ENCODE results near the gene FRRS1L. TPM values are rescaled to one million over a fixed set of nuclear protein-coding genes. Genes with fewer than 3 reads are reported as not detected.
"Not testable (repeated sequence)": the region's sequence is repeated elsewhere in the genome, so short reads cannot be mapped to it uniquely, and the experiment has no call there.

The FRRS1L gene
- total RNA-seq, 1 donor from 2014 or later: 1.0 TPM

DNA sequence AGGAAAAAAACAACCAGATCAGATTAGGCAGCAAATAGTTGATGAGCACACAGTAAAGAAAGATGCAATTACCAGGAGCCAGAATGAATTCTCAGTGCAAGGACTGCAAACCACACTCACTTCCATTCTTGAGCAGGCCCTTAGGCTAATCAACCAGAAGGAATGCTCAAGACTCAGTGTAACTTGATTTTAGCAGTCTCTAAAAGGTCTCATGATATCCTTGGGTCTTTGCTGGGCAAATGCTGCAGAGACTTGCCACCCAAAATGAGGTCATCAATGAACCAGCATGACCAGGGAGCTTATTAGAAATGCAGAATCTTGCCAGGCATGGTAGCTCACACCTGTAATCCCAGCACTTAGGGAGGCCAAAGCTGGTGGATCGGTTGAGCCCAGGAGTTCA lies 27.2 kb downstream of the FRRS1L start:
- Histone ChIP-seq H3K27ac (ENCODE audit: low read depth, low read length) (no peak overlapping the region), H3K4me3 (ENCODE audit: low read length in 3 of 3) (no peak overlapping the region)

DNA sequence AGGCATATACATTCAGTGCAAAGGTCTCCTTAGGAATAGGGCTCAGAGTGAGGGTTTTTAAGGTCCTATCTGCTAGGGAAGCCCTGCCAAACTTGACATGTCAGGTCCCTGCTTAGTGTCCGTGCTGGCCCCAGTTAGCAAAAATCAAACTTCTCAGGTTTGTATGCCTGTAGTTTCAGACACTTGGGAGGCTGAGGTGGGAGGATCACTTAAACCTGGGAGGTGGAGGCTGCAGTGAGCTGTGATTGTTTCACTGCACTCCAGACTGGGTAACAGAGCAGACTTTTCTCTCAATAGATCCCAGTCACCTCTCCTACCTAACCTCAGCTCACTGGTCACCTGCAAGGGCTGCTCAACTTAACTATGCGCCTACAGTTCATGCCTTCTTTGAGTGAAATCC lies 28.6 kb downstream of the FRRS1L start:
- H3K4me1 ChIP-seq (ENCODE audit: control insufficient read depth in 3 of 3, insufficient read depth in 3 of 3, low read length in 3 of 3): no peaks in the 10 kb centered on the region
- no peak overlapping the region for H3K4me3 ChIP-seq (ENCODE audit: low read length in 3 of 3)
- no peak overlapping the region for H3K9ac ChIP-seq (ENCODE audit: low read depth in 1 of 3, low read length in 3 of 3)
- no peaks in the 10 kb centered on the region for H3K9me3 ChIP-seq (ENCODE audit: control insufficient read depth in 3 of 3, low read length in 3 of 3)
- H3K36me3 ChIP-seq (ENCODE audit: control insufficient read depth in 3 of 3, insufficient read depth in 3 of 3, low read length in 3 of 3): no peaks in the 10 kb centered on the region
- no peak overlapping the region for H3K27ac ChIP-seq (ENCODE audit: low read depth, low read length)
- H3K27me3 ChIP-seq (ENCODE audit: control insufficient read depth in 3 of 3, insufficient read depth in 3 of 3, low read length in 3 of 3): no peaks in the 10 kb centered on the region

More for the DNA sequence above, 27.2 kb downstream of the FRRS1L start:
- H3K9me3 ChIP-seq (ENCODE audit: control insufficient read depth in 3 of 3, low read length in 3 of 3): no peaks in the 10 kb centered on the region
- no peaks in the 10 kb centered on the region for H3K36me3 ChIP-seq (ENCODE audit: control insufficient read depth in 3 of 3, insufficient read depth in 3 of 3, low read length in 3 of 3)
- no peaks in the 10 kb centered on the region for H3K4me1 ChIP-seq (ENCODE audit: control insufficient read depth in 3 of 3, insufficient read depth in 3 of 3, low read length in 3 of 3)
- no peaks in the 10 kb centered on the region for H3K27me3 ChIP-seq (ENCODE audit: control insufficient read depth in 3 of 3, insufficient read depth in 3 of 3, low read length in 3 of 3)
- H3K9ac ChIP-seq (ENCODE audit: low read depth in 1 of 3, low read length in 3 of 3): no peak overlapping the region

DNA sequence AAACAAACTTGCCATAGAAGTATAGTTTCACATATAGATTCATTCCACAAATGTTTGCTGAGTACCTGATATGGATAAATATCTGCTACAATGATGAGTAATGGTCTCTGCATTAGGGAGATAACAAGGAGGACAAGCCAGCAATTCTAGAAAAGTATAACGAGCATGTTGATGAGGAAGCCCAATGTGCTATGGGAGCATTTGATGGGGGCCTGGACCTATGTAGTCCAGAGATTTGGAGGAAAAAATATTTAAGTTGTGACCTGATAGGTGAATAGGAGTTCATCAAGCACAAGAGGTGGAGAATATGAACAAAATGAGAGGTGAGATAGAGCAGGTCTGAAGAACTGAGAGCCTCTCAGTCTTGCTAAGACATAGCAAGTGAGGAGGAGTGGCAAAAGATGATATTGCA lies 32.9 kb downstream of the FRRS1L start:
- Histone ChIP-seq H3K4me1 (ENCODE audit: control insufficient read depth in 3 of 3, insufficient read depth in 3 of 3, low read length in 3 of 3) (no peaks in the 10 kb centered on the region), H3K4me3 (ENCODE audit: low read length in 3 of 3) (no peak overlapping the region), H3K36me3 (ENCODE audit: control insufficient read depth in 3 of 3, insufficient read depth in 3 of 3, low read length in 3 of 3) (no peaks in the 10 kb centered on the region), H3K9ac (ENCODE audit: low read depth in 1 of 3, low read length in 3 of 3) (no peak overlapping the region), H3K27ac (ENCODE audit: low read depth, low read length) (no peak overlapping the region), H3K9me3 (ENCODE audit: control insufficient read depth in 3 of 3, low read length in 3 of 3) (no peaks in the 10 kb centered on the region), H3K27me3 (ENCODE audit: control insufficient read depth in 3 of 3, insufficient read depth in 3 of 3, low read length in 3 of 3) (no peaks in the 10 kb centered on the region)

GRCh38 chr9:109133533-109133932 lies 33.5 kb downstream of the FRRS1L start:
- no peaks in the 10 kb centered on the region for H3K36me3 ChIP-seq (ENCODE audit: control insufficient read depth in 3 of 3, insufficient read depth in 3 of 3, low read length in 3 of 3)
- no peak overlapping the region for H3K27ac ChIP-seq (ENCODE audit: low read depth, low read length)
- no peaks in the 10 kb centered on the region for H3K9me3 ChIP-seq (ENCODE audit: control insufficient read depth in 3 of 3, low read length in 3 of 3)
- no peak overlapping the region for H3K9ac ChIP-seq (ENCODE audit: low read depth in 1 of 3, low read length in 3 of 3)
- H3K4me3 ChIP-seq (ENCODE audit: low read length in 3 of 3): no peak overlapping the region
- no peaks in the 10 kb centered on the region for H3K27me3 ChIP-seq (ENCODE audit: control insufficient read depth in 3 of 3, insufficient read depth in 3 of 3, low read length in 3 of 3)
- no peaks in the 10 kb centered on the region for H3K4me1 ChIP-seq (ENCODE audit: control insufficient read depth in 3 of 3, insufficient read depth in 3 of 3, low read length in 3 of 3)

- Histone ChIP-seq H3K36me3 (ENCODE audit: control insufficient read depth in 3 of 3, insufficient read depth in 3 of 3, low read length in 3 of 3) (no peaks in the 10 kb centered on the region), H3K27ac (ENCODE audit: low read depth, low read length) (no peak overlapping the region), H3K4me1 (ENCODE audit: control insufficient read depth in 3 of 3, insufficient read depth in 3 of 3, low read length in 3 of 3) (no peaks in the 10 kb centered on the region), H3K9ac (ENCODE audit: low read depth in 1 of 3, low read length in 3 of 3) (no peak overlapping the region), H3K4me3 (ENCODE audit: low read length in 3 of 3) (no peak overlapping the region), H3K9me3 (ENCODE audit: control insufficient read depth in 3 of 3, low read length in 3 of 3) (no peaks in the 10 kb centered on the region), H3K27me3 (ENCODE audit: control insufficient read depth in 3 of 3, insufficient read depth in 3 of 3, low read length in 3 of 3) (no peaks in the 10 kb centered on the region)
These were observed 34.5 kb downstream of the FRRS1L start for GRCh38 chr9:109132567-109133021.

DNA sequence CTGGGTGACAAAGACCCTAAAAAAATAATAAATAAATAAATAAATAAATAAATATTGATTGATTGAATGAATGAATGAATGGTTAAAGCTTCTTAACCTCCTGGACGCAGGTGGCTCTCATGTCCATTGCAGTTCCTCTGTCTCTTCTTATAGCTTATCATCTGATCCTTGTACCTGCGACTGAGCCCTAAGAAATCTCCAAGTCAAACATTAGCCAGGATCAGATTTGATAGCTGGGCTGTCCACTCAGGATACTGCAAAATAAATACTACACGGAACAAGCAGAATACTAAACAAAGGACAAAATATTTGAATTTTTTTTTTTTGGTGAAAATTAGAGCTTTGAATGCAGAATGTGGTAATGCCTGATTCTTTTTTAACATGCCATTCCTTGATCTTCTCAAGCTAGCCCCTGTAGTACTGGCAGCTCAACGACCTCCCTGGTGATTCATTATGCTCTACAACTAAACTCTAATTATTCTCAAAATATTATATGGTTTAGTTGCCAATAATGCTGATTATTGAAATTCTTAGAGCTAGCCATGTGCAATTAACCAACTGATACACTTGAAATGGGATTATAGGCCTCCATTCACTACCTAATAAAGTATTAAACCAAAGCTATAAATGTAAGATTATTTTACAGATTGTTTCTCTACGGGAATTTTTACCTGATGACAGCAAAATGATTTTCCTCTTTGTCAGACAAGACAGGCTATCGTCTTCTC lies 37.4 kb downstream of the FRRS1L start:
- no peak overlapping the region for H3K9ac ChIP-seq (ENCODE audit: low read depth in 1 of 3, low read length in 3 of 3)
- no peak overlapping the region for H3K4me3 ChIP-seq (ENCODE audit: low read length in 3 of 3)
- no peaks in the 10 kb centered on the region for H3K36me3 ChIP-seq (ENCODE audit: control insufficient read depth in 3 of 3, insufficient read depth in 3 of 3, low read length in 3 of 3)
- no peak overlapping the region for H3K27ac ChIP-seq (ENCODE audit: low read depth, low read length)
- no peaks in the 10 kb centered on the region for H3K27me3 ChIP-seq (ENCODE audit: control insufficient read depth in 3 of 3, insufficient read depth in 3 of 3, low read length in 3 of 3)
- no peaks in the 10 kb centered on the region for H3K4me1 ChIP-seq (ENCODE audit: control insufficient read depth in 3 of 3, insufficient read depth in 3 of 3, low read length in 3 of 3)
- H3K9me3 ChIP-seq (ENCODE audit: control insufficient read depth in 3 of 3, low read length in 3 of 3): no peaks in the 10 kb centered on the region

DNA sequence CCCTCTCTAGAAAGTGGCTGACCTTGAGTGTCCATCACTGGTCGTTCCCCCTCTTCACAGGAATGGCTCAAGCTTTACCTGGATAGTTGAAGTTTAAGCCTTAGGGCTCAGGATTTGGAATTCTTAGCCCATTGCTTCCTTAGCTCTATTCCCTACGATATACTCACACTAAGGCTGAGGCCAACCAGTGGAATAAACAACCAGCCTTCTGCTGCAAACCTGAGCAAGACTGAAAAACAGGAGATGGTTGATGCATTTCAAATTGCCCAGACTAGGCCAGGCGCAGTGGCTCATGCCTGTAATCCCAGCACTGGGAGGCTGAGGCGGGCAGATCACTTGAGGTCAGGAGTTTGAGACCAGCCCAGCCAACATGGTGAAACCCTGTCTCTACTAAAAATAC lies 40.4 kb downstream of the FRRS1L start:
- H3K9ac ChIP-seq (ENCODE audit: low read depth in 1 of 3, low read length in 3 of 3); H3K27ac ChIP-seq (ENCODE audit: low read depth, low read length); H3K27me3 ChIP-seq (ENCODE audit: control insufficient read depth in 3 of 3, insufficient read depth in 3 of 3, low read length in 3 of 3); H3K4me1 ChIP-seq (ENCODE audit: control insufficient read depth in 3 of 3, insufficient read depth in 3 of 3, low read length in 3 of 3); H3K36me3 ChIP-seq (ENCODE audit: control insufficient read depth in 3 of 3, insufficient read depth in 3 of 3, low read length in 3 of 3); H3K4me3 ChIP-seq (ENCODE audit: low read length in 3 of 3); H3K9me3 ChIP-seq (ENCODE audit: control insufficient read depth in 3 of 3, low read length in 3 of 3): not testable (repeated sequence)

DNA sequence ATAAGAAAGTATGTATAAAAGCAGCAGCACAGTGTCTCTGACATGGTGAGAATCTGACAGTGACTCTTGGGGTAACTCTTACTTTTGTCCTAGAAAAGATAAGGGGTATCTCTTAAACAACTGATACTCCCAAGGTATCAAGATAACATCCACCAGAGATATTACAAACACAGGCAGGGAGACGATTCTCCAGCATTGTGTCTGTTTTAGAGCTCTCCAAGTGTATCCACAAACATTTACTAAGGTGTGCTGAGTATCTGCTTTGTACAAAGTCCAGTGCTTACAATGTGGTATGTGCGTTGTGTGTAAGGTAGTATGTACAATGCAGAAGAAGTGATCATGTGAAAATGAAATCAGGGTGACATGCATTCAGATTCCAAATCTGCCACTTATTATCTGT lies 42.9 kb downstream of the FRRS1L start:
- H3K27ac ChIP-seq (ENCODE audit: low read depth, low read length): no peak overlapping the region
- H3K4me1 ChIP-seq (ENCODE audit: control insufficient read depth in 3 of 3, insufficient read depth in 3 of 3, low read length in 3 of 3): peaks cover 0 to 5% (median 3%) of the 10 kb centered on the region in 3 donors
- no peaks in the 10 kb centered on the region for H3K27me3 ChIP-seq (ENCODE audit: control insufficient read depth in 3 of 3, insufficient read depth in 3 of 3, low read length in 3 of 3)
- no peaks in the 10 kb centered on the region for H3K36me3 ChIP-seq (ENCODE audit: control insufficient read depth in 3 of 3, insufficient read depth in 3 of 3, low read length in 3 of 3)
- H3K4me3 ChIP-seq (ENCODE audit: low read length in 3 of 3): no peak overlapping the region
- H3K9me3 ChIP-seq (ENCODE audit: control insufficient read depth in 3 of 3, low read length in 3 of 3): no peaks in the 10 kb centered on the region
- no peak overlapping the region for H3K9ac ChIP-seq (ENCODE audit: low read depth in 1 of 3, low read length in 3 of 3)

GRCh38 chr9:109122726-109123621 lies 44.1 kb downstream of the FRRS1L start:
- Histone ChIP-seq H3K27me3 (ENCODE audit: control insufficient read depth in 3 of 3, insufficient read depth in 3 of 3, low read length in 3 of 3) (no peaks in the 10 kb centered on the region), H3K27ac (ENCODE audit: low read depth, low read length) (no peak overlapping the region), H3K4me1 (ENCODE audit: control insufficient read depth in 3 of 3, insufficient read depth in 3 of 3, low read length in 3 of 3) (peaks cover 9 to 16% (median 12%) of the 10 kb centered on the region in 3 donors), H3K4me3 (ENCODE audit: low read length in 3 of 3) (no peak overlapping the region), H3K9ac (ENCODE audit: low read depth in 1 of 3, low read length in 3 of 3) (no peak overlapping the region), H3K9me3 (ENCODE audit: control insufficient read depth in 3 of 3, low read length in 3 of 3) (no peaks in the 10 kb centered on the region), H3K36me3 (ENCODE audit: control insufficient read depth in 3 of 3, insufficient read depth in 3 of 3, low read length in 3 of 3) (no peaks in the 10 kb centered on the region)

DNA sequence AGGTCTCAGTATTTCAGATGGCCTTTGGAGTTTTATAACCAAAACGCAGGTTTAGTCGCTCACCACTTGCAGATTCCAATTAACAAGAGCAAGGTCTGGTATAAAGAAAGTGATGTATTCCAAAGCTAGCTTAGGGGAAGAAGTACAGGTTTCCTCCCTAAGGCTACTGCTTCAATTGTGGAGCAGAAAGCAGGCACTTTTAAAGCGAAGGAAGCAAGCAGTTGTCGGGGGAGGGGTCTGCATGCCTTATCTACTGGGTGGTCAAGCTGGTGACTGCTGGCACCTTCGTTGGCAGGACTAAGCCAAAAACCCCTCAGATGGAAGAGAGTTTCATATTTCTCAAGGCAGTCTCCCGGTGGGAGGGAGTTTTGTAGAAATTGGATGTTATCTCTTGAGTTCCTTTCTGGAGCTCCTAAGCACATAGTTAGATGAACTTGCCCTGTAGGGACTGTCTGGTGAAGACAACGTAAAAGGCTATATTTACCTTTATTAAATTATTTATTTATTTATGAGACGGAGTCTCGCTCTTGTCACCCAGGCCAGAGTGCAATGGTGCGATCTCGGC lies 45.7 kb downstream of the FRRS1L start:
- Histone ChIP-seq H3K4me3 (ENCODE audit: low read length in 3 of 3) (no peak overlapping the region), H3K36me3 (ENCODE audit: control insufficient read depth in 3 of 3, insufficient read depth in 3 of 3, low read length in 3 of 3) (no peaks in the 10 kb centered on the region), H3K9ac (ENCODE audit: low read depth in 1 of 3, low read length in 3 of 3) (no peak overlapping the region), H3K9me3 (ENCODE audit: control insufficient read depth in 3 of 3, low read length in 3 of 3) (no peaks in the 10 kb centered on the region), H3K27ac (ENCODE audit: low read depth, low read length) (no peak overlapping the region), H3K27me3 (ENCODE audit: control insufficient read depth in 3 of 3, insufficient read depth in 3 of 3, low read length in 3 of 3) (no peaks in the 10 kb centered on the region), H3K4me1 (ENCODE audit: control insufficient read depth in 3 of 3, insufficient read depth in 3 of 3, low read length in 3 of 3) (peaks cover 23 to 26% (median 24%) of the 10 kb centered on the region in 3 donors)

Measured in skeletal muscle tissue (tissue), 4 donors.